GM18858 (cell line): ENCODE measurements around the gene LUC7L.
"Not testable (repeated sequence)": the region's sequence is repeated elsewhere in the genome, so short reads cannot be mapped to it uniquely, and the experiment has no call there.

Source experiments
- ATAC-seq: cut with Tn5 transposase; IDR thresholded peaks from one replicate; pipeline ENCODE4 v1.9.1; 2021; ENCODE audit not compliant: unreplicated experiment

LUC7L gene

DNA sequence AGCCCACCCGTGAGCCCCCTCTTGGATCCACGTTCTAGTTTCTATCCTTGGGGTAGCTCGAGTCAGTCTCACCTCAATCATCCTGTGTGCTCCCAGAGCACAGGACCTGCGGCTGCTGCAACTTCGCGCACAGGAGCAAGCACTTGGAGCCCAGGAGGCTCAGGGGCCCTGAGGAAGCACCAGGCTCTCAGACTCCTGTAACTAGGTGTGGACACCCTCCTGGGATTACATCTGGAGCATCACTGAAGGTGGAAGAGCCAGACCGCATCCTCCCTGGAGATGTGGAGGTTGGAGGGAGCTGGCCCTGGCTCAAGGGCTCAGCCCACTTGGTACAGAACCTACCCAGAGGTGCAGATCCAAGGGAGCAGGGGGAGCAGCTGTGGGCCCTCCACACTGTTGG is 46.2 kb downstream of the LUC7L start:
- ATAC-seq: no peak

DNA sequence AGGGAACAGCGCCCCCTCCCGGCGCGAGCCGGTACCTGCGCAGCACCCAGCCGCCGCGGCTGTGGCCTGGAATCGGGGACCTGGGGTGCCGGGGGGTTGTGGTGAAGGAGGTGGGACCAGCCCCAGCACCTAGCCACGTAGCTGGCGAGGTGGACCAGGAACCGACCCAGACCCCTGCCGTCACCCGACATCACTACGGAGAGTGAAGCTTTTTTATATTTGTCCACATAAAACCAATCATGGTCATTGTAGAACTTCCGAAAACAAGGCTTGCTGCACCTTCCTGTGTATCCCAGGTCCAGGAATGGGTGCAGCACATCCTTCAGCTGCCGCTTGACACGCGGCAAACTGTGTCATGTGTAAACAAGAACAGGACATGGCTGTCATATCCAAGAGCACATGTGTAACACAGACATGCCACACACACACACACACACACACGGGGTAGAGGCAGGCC is 47.7 kb downstream of the LUC7L start:
- no peak for ATAC-seq

DNA sequence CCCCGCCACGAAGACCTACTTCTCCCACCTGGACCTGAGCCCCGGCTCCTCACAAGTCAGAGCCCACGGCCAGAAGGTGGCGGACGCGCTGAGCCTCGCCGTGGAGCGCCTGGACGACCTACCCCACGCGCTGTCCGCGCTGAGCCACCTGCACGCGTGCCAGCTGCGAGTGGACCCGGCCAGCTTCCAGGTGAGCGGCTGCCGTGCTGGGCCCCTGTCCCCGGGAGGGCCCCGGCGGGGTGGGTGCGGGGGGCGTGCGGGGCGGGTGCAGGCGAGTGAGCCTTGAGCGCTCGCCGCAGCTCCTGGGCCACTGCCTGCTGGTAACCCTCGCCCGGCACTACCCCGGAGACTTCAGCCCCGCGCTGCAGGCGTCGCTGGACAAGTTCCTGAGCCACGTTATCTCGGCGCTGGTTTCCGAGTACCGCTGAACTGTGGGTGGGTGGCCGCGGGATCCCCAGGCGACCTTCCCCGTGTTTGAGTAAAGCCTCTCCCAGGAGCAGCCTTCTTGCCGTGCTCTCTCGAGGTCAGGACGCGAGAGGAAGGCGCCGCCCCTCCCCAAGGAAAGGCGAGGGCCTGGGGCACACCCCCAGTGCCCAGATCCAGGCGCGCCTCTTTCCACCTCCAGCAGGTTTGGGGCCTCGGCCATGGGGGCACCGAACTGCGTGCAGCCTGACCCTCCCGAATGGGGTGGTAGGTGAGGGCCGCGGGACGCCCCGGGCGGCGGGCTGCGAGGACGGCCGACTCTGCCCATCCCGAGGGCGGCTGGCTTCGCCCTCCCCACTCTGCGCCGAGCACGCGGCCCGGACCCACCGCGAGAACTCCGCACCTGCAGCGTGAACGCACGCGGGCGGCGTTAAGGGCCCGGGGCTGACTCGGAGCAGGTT is 48.3 kb downstream of the LUC7L start:
- no peak for ATAC-seq

DNA sequence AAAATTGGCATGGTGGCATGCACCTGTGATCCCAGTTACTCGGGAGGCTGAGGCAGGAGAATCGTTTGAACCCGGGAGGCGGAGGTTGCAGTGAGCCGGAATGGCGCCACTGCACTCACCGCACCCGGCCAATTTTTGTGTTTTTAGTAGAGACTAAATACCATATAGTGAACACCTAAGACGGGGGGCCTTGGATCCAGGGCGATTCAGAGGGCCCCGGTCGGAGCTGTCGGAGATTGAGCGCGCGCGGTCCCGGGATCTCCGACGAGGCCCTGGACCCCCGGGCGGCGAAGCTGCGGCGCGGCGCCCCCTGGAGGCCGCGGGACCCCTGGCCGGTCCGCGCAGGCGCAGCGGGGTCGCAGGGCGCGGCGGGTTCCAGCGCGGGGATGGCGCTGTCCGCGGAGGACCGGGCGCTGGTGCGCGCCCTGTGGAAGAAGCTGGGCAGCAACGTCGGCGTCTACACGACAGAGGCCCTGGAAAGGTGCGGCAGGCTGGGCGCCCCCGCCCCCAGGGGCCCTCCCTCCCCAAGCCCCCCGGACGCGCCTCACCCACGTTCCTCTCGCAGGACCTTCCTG is 49.1 kb downstream of the LUC7L start, which contains the start of gene HBQ1:
TSS of gene HBQ1 (plus strand) at position 359 of the 575 bp plus-strand sequence. CDS start at position 387, 28 bp downstream.
- no peak for ATAC-seq

DNA sequence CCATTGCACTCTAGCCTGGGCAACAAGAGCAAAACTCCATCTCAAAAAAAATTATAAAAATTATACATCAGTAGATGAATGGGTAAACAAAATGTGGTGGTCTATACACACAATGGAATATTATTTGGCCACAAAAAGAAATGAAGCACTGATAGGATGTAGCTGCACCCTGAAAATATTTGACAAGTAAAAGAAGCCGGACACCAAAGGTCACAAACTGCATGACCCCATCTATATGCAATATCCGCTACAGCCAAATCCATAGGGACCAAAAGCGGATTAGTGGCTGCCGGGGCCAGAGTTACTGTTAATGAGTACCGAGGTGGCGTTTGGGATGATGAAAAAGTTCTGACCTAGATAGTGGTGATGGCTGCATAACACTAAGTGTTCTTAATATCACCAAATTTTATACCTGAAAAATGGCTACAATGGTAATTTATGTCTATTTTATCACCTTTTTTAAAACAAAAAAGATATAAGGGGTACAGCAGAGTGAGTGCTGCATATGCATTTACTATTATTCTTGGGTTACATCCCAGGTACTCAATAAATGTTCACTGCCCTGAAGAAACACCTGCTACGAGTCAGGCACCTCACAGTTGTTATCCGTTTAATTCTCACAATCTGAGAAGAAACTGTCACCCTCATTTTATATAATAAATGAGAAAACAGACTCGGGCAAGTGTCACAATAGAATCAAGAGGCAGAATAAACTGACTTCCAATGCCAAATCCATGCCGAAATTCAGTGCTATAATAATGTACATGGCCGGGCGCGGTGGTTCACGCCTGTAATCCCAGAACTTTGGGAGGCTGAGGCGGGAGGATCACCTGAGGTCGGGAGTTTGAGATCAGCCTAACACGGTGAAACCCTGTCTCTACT is 49.8 kb downstream of the LUC7L start:
- ATAC-seq: no peak

DNA sequence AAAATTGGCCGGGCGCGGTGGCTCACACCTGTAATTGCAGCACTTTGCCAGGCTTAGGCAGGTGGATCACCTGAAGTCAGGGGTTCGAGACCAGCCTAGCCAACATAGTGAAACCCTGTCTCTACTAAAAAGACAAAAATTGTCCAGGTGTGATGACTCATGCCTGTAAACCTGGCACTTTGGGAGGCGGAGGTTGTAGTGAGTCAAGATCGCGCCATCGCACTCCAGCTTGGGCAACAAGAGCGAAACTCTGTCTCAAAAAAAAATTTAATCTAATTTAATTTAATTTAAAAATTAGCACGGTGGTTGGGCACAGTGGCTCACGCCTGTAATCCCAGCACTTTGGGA is 50.6 kb downstream of the LUC7L start:
- no peak for ATAC-seq

DNA sequence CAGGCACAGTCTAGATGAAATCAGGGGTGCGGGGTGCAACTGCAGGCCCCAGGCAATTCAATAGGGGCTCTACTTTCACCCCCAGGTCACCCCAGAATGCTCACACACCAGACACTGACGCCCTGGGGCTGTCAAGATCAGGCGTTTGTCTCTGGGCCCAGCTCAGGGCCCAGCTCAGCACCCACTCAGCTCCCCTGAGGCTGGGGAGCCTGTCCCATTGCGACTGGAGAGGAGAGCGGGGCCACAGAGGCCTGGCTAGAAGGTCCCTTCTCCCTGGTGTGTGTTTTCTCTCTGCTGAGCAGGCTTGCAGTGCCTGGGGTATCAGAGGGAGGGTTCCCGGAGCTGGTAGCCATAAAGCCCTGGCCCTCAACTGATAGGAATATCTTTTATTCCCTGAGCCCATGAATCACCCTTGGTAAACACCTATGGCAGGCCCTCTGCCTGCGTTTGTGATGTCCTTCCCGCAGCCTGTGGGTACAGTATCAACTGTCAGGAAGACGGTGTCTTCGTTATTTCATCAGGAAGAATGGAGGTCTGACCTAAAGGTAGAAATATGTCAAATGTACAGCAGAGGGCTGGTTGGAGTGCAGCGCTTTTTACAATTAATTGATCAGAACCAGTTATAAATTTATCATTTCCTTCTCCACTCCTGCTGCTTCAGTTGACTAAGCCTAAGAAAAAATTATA is 51.1 kb downstream of the LUC7L start:
- no peak for ATAC-seq

DNA sequence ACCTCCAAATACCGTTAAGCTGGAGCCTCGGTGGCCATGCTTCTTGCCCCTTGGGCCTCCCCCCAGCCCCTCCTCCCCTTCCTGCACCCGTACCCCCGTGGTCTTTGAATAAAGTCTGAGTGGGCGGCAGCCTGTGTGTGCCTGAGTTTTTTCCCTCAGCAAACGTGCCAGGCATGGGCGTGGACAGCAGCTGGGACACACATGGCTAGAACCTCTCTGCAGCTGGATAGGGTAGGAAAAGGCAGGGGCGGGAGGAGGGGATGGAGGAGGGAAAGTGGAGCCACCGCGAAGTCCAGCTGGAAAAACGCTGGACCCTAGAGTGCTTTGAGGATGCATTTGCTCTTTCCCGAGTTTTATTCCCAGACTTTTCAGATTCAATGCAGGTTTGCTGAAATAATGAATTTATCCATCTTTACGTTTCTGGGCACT is 51.8 kb downstream of the LUC7L start:
- no peak for ATAC-seq

DNA sequence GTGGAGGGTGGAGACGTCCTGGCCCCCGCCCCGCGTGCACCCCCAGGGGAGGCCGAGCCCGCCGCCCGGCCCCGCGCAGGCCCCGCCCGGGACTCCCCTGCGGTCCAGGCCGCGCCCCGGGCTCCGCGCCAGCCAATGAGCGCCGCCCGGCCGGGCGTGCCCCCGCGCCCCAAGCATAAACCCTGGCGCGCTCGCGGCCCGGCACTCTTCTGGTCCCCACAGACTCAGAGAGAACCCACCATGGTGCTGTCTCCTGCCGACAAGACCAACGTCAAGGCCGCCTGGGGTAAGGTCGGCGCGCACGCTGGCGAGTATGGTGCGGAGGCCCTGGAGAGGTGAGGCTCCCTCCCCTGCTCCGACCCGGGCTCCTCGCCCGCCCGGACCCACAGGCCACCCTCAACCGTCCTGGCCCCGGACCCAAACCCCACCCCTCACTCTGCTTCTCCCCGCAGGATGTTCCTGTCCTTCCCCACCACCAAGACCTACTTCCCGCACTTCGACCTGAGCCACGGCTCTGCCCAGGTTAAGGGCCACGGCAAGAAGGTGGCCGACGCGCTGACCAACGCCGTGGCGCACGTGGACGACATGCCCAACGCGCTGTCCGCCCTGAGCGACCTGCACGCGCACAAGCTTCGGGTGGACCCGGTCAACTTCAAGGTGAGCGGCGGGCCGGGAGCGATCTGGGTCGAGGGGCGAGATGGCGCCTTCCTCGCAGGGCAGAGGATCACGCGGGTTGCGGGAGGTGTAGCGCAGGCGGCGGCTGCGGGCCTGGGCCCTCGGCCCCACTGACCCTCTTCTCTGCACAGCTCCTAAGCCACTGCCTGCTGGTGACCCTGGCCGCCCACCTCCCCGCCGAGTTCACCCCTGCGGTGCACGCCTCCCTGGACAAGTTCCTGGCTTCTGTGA is 52.5 kb downstream of the LUC7L start, which contains the start of gene HBA1:
TSS of gene HBA1 (plus strand) at position 204 of the 906 bp plus-strand sequence. CDS start at position 241, 37 bp downstream.
- not testable (repeated sequence) for ATAC-seq

DNA sequence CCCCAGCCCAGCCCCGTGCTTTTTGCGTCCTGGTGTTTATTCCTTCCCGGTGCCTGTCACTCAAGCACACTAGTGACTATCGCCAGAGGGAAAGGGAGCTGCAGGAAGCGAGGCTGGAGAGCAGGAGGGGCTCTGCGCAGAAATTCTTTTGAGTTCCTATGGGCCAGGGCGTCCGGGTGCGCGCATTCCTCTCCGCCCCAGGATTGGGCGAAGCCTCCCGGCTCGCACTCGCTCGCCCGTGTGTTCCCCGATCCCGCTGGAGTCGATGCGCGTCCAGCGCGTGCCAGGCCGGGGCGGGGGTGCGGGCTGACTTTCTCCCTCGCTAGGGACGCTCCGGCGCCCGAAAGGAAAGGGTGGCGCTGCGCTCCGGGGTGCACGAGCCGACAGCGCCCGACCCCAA is 53.2 kb downstream of the LUC7L start:
- not testable (repeated sequence) for ATAC-seq

DNA sequence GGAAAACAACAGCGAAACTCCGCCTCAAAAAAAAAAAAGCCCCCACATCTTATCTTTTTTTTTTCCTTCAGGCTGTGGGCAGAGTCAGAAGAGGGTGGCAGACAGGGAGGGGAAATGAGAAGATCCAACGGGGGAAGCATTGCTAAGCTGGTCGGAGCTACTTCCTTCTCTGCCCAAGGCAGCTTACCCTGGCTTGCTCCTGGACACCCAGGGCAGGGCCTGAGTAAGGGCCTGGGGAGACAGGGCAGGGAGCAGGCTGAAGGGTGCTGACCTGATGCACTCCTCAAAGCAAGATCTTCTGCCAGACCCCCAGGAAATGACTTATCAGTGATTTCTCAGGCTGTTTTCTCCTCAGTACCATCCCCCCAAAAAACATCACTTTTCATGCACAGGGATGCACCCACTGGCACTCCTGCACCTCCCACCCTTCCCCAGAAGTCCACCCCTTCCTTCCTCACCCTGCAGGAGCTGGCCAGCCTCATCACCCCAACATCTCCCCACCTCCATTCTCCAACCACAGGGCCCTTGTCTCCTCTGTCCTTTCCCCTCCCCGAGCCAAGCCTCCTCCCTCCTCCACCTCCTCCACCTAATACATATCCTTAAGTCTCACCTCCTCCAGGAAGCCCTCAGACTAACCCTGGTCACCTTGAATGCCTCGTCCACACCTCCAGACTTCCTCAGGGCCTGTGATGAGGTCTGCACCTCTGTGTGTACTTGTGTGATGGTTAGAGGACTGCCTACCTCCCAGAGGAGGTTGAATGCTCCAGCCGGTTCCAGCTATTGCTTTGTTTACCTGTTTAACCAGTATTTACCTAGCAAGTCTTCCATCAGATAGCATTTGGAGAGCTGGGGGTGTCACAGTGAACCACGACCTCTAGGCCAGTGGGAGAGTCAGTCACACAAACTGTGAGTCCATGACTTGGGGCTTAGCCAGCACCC is 54.0 kb downstream of the LUC7L start:
- ATAC-seq: no peak

DNA sequence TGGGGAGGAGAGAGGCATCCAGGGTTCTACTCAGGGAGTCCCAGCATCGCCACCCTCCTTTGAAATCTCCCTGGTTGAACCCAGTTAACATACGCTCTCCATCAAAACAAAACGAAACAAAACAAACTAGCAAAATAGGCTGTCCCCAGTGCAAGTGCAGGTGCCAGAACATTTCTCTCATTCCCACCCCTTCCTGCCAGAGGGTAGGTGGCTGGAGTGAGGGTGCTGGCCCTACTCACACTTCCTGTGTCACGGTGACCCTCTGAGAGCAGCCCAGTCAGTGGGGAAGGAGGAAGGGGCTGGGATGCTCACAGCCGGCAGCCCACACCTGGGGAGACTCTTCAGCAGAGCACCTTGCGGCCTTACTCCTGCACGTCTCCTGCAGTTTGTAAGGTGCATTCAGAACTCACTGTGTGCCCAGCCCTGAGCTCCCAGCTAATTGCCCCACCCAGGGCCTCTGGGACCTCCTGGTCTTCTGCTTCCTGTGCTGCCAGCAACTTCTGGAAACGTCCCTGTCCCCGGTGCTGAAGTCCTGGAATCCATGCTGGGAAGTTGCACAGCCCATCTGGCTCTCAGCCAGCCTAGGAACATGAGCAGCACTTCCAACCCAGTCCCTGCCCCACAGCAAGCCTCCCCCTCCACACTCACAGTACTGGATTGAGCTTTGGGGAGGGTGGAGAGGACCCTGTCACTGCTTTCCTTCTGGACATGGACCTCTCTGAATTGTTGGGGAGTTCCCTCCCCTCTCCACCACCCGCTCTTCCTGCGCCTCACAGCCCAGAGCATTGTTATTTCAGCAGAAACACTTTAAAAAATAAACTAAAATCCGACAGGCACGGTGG is 55.1 kb downstream of the LUC7L start:
- ATAC-seq: not testable (repeated sequence)

DNA sequence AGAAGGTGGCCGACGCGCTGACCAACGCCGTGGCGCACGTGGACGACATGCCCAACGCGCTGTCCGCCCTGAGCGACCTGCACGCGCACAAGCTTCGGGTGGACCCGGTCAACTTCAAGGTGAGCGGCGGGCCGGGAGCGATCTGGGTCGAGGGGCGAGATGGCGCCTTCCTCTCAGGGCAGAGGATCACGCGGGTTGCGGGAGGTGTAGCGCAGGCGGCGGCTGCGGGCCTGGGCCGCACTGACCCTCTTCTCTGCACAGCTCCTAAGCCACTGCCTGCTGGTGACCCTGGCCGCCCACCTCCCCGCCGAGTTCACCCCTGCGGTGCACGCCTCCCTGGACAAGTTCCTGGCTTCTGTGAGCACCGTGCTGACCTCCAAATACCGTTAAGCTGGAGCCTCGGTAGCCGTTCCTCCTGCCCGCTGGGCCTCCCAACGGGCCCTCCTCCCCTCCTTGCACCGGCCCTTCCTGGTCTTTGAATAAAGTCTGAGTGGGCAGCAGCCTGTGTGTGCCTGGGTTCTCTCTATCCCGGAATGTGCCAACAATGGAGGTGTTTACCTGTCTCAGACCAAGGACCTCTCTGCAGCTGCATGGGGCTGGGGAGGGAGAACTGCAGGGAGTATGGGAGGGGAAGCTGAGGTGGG is 55.9 kb downstream of the LUC7L start:
- ATAC-seq: not testable (repeated sequence)

DNA sequence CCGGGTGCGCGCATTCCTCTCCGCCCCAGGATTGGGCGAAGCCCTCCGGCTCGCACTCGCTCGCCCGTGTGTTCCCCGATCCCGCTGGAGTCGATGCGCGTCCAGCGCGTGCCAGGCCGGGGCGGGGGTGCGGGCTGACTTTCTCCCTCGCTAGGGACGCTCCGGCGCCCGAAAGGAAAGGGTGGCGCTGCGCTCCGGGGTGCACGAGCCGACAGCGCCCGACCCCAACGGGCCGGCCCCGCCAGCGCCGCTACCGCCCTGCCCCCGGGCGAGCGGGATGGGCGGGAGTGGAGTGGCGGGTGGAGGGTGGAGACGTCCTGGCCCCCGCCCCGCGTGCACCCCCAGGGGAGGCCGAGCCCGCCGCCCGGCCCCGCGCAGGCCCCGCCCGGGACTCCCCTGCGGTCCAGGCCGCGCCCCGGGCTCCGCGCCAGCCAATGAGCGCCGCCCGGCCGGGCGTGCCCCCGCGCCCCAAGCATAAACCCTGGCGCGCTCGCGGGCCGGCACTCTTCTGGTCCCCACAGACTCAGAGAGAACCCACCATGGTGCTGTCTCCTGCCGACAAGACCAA is 56.8 kb downstream of the LUC7L start, which contains the start of gene HBA2:
TSS of gene HBA2 (plus strand) at position 503 of the 568 bp plus-strand sequence. CDS start at position 540, 37 bp downstream.
- ATAC-seq: not testable (repeated sequence)

DNA sequence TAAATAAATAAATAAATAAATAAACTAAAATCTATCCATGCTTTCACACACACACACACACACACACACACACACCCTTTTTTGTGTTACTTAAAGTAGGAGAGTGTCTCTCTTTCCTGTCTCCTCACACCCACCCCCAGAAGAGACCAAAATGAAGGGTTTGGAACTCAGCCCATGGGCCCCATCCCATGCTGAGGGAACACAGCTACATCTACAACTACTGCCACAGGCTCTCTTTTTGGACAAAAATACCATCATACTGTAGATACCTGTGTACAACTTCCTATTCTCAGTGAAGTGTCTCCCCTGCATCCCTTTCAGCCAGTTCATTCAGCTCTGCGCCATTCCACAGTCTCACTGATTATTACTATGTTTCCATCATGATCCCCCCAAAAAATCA is 58.5 kb downstream of the LUC7L start:
- no peak for ATAC-seq

DNA sequence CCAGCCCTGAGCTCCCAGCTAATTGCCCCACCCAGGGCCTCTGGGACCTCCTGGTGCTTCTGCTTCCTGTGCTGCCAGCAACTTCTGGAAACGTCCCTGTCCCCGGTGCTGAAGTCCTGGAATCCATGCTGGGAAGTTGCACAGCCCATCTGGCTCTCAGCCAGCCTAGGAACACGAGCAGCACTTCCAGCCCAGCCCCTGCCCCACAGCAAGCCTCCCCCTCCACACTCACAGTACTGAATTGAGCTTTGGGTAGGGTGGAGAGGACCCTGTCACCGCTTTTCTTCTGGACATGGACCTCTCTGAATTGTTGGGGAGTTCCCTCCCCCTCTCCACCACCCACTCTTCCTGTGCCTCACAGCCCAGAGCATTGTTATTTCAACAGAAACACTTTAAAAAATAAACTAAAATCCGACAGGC is 59.2 kb downstream of the LUC7L start:
- not testable (repeated sequence) for ATAC-seq

DNA sequence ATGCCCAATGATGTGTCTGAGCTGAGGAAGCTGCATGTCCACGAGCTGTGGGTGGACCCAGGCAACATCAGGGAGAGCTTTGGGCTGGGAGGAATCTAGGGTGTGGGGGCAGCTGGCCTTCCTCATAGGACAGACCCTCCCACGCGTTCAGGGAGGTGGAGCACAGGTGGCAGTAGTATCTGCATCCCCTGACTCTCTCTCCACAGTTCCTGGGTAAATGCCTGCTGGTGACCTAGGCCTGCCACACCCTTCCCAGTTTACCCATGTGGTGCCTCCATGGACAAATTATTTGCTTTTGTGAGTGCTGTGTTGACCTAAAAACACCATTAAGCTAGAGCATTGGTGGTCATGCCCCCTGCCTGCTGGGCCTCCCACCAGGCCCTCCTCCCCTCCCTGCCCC is 60.2 kb downstream of the LUC7L start:
- ATAC-seq: no peak
